Measurements from ENCODE around the gene OTUD3.

Gene OTUD3

GRCh38 chr1:19955534-19956170 is 73.5 kb downstream of the OTUD3 start:
- TF ChIP-seq, protein P1, sequence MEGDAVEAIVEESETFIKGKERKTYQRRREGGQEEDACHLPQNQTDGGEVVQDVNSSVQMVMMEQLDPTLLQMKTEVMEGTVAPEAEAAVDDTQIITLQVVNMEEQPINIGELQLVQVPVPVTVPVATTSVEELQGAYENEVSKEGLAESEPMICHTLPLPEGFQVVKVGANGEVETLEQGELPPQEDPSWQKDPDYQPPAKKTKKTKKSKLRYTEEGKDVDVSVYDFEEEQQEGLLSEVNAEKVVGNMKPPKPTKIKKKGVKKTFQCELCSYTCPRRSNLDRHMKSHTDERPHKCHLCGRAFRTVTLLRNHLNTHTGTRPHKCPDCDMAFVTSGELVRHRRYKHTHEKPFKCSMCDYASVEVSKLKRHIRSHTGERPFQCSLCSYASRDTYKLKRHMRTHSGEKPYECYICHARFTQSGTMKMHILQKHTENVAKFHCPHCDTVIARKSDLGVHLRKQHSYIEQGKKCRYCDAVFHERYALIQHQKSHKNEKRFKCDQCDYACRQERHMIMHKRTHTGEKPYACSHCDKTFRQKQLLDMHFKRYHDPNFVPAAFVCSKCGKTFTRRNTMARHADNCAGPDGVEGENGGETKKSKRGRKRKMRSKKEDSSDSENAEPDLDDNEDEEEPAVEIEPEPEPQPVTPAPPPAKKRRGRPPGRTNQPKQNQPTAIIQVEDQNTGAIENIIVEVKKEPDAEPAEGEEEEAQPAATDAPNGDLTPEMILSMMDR (conservative IDR thresholded peaks at IDR 0.05) = no peak

GRCh38 chr1:19957779-19958178 is 75.6 kb downstream of the OTUD3 start:
- H3K27ac ChIP-seq = no peak overlapping the region
- TF ChIP-seq, protein P1 (conservative IDR thresholded peaks at IDR 0.05) = no peak; the same call in 1 of the 2 replicates

More at GRCh38 chr1:19955534-19956170, 73.5 kb downstream of the OTUD3 start:
- H3K27ac ChIP-seq = no peak overlapping the region

GRCh38 chr1:19960591-19960990 is 78.4 kb downstream of the OTUD3 start:
- TF ChIP-seq, protein P1 (conservative IDR thresholded peaks at IDR 0.05) = no peak

More at GRCh38 chr1:19960591-19960990, 78.4 kb downstream of the OTUD3 start:
- no peak overlapping the region for H3K27ac ChIP-seq
